Karpas-422 (cell line): Measurements from ENCODE around the gene LTN1. TPM values are rescaled to one million over a fixed set of nuclear protein-coding genes. Genes with fewer than 3 reads are reported as not detected.
"Not testable (repeated sequence)": the region's sequence is repeated elsewhere in the genome, so short reads cannot be mapped to it uniquely, and the experiment has no call there.

Source experiments
- DNase-seq: peaks from one replicate; pipeline ENCODE4 v3.0.0-alpha.2; 2015
- H2AFZ ChIP-seq: fragments of 200-600 bp; sonication (generic); 2 replicates; pipeline ENCODE4 v1.6.1; 2014; ENCODE audit warnings: antibody characterized with exemption, low read length, mixed read lengths
- H3K27ac ChIP-seq: fragments of 200-600 bp; sonication (generic); 2 replicates; pipeline ENCODE4 v1.5.1; 2014; ENCODE audit warnings: mild to moderate bottlenecking, low read length, moderate library complexity
- H3K27me3 ChIP-seq: fragments of 200-600 bp; sonication (generic); 2 replicates; pipeline ENCODE4 v1.6.1; 2014; ENCODE audit warnings: low read length, mixed read lengths
- H3K36me3 ChIP-seq: fragments of 200-600 bp; sonication (generic); 2 replicates; pipeline ENCODE4 v1.6.1; 2014; ENCODE audit warnings: low read length, mixed read lengths; ENCODE audit not compliant: insufficient read depth
- H3K4me1 ChIP-seq: fragments of 200-600 bp; sonication (generic); 2 replicates; pipeline ENCODE4 v1.6.1; 2014; ENCODE audit warnings: mild to moderate bottlenecking, low read length, mixed read lengths
- H3K4me2 ChIP-seq: fragments of 200-600 bp; sonication (generic); 2 replicates; pipeline ENCODE4 v1.6.1; 2014; ENCODE audit warnings: low read length, low read depth, mild to moderate bottlenecking; ENCODE audit not compliant: poor library complexity, severe bottlenecking
- H3K4me3 ChIP-seq: fragments of 200-600 bp; sonication (generic); 2 replicates; pipeline ENCODE4 v1.5.1; 2014; ENCODE audit warnings: mild to moderate bottlenecking, antibody characterized with exemption, low read length, mixed read lengths
- H3K79me2 ChIP-seq: fragments of 200-600 bp; sonication (generic); 2 replicates; pipeline ENCODE4 v1.6.1; 2014; ENCODE audit warnings: mild to moderate bottlenecking, low read length, mixed read lengths
- H3K9ac ChIP-seq: fragments of 200-600 bp; sonication (generic); 2 replicates; pipeline ENCODE4 v1.6.0; 2014; ENCODE audit warnings: low read length
- H3K9me2 ChIP-seq: fragments of 200-600 bp; sonication (generic), shearing (Covaris generic); replicated peaks from 2 replicates; pipeline ENCODE4 v1.6.0; 2014; ENCODE audit warnings: mild to moderate bottlenecking, low read length, moderate library complexity; ENCODE audit not compliant: insufficient read depth
- H3K9me3 ChIP-seq: fragments of 300-700, 200-600 bp; sonication (generic); 2 replicates; pipeline ENCODE4 v1.6.1; 2014; ENCODE audit warnings: low read length, mixed read lengths
- H4K20me1 ChIP-seq: fragments of 200-600 bp; sonication (generic); 2 replicates; pipeline ENCODE4 v1.6.1; 2014; ENCODE audit warnings: mild to moderate bottlenecking, antibody characterized with exemption, low read length, low read depth; ENCODE audit not compliant: insufficient read depth
- total RNA-seq: library from RNA; depleted of rRNA; stranded (reverse); fragments of >200 nt; shearing (Covaris generic); gene quantifications from 2 replicates; pipeline ENCODE4 v1.2.3, GENCODE V29; 2014; ENCODE audit warnings: low replicate concordance

Gene LTN1
- total RNA-seq, 1 experiment from 2014 or later: 48.9 TPM

- peak; percentile 99 for DNase-seq
- Histone ChIP-seq H3K4me2 (peak within 1 kb of the TSS; percentile 76), H3K79me2 (peaks cover 53% of the 10 kb centered on the region), H3K27ac (peak within 1 kb of the TSS; percentile 80), H3K4me3 (peak within 1 kb of the TSS; percentile 72), H3K36me3 (peaks cover 3% of the 10 kb centered on the region; the same call in 1 of the 2 replicates), H3K9me2 (no peaks in the 10 kb centered on the region), H4K20me1 (no peaks in the 10 kb centered on the region), H3K9ac (peak within 1 kb of the TSS; percentile 76), H2AFZ (peak within 1 kb of the TSS; percentile 74), H3K4me1 (peaks cover 35% of the 10 kb centered on the region), H3K27me3 (no peaks in the 10 kb centered on the region), H3K9me3 (no peaks in the 10 kb centered on the region)
These were observed 32.0 kb upstream of the LTN1 start, which contains the start of gene USP16 for GRCh38 chr21:29024474-29025327. TSS of gene USP16 (plus strand) at chr21:29024668. CDS start at chr21:29027914, 3,246 bp downstream.

GRCh38 chr21:29022166-29022565 is 29.5 kb upstream of the LTN1 start:
- no peaks in the 10 kb centered on the region for H3K27me3 ChIP-seq
- DNase-seq: no peak
- peaks cover 41% of the 10 kb centered on the region for H3K4me1 ChIP-seq
- peaks cover 56% of the 10 kb centered on the region for H3K79me2 ChIP-seq
- H2AFZ ChIP-seq: no peak overlapping the region
- H3K27ac ChIP-seq: no peak overlapping the region
- H3K9ac ChIP-seq: no peak overlapping the region
- no peaks in the 10 kb centered on the region for H4K20me1 ChIP-seq
- no peak overlapping the region for H3K4me3 ChIP-seq
- no peak overlapping the region for H3K4me2 ChIP-seq
- no peaks in the 10 kb centered on the region for H3K9me2 ChIP-seq
- no peaks in the 10 kb centered on the region for H3K9me3 ChIP-seq
- H3K36me3 ChIP-seq: no peaks in the 10 kb centered on the region; the same call in 1 of the 2 replicates

GRCh38 chr21:29018540-29018939 is 25.9 kb upstream of the LTN1 start:
- peaks cover 4% of the 10 kb centered on the region for H3K36me3 ChIP-seq
- H2AFZ ChIP-seq: no peak overlapping the region

GRCh38 chr21:29017639-29018237 is 25.1 kb upstream of the LTN1 start:
- Histone ChIP-seq H3K27me3 (no peaks in the 10 kb centered on the region), H3K9me2 (no peaks in the 10 kb centered on the region), H2AFZ (no peak overlapping the region), H3K9me3 (no peaks in the 10 kb centered on the region), H3K4me2 (peak overlapping the region; percentile 92), H4K20me1 (no peaks in the 10 kb centered on the region), H3K36me3 (peaks cover 4% of the 10 kb centered on the region), H3K9ac (peak overlapping the region; percentile 86), H3K4me1 (peaks cover 18% of the 10 kb centered on the region), H3K79me2 (peaks cover 58% of the 10 kb centered on the region), H3K4me3 (peak overlapping the region; percentile 83), H3K27ac (peak overlapping the region; percentile 68)
- peak; percentile 66 for DNase-seq

More at GRCh38 chr21:29018540-29018939, 25.9 kb upstream of the LTN1 start:
- H3K79me2 ChIP-seq: peaks cover 55% of the 10 kb centered on the region
- peaks cover 18% of the 10 kb centered on the region for H3K4me1 ChIP-seq
- H3K4me2 ChIP-seq: peak overlapping the region; percentile 92
- no peaks in the 10 kb centered on the region for H3K9me2 ChIP-seq
- no peaks in the 10 kb centered on the region for H3K27me3 ChIP-seq
- H4K20me1 ChIP-seq: no peaks in the 10 kb centered on the region
- peak; percentile 60 for DNase-seq
- H3K4me3 ChIP-seq: peak overlapping the region; percentile 83
- H3K9ac ChIP-seq: peak overlapping the region; percentile 86
- H3K9me3 ChIP-seq: no peaks in the 10 kb centered on the region
- peak overlapping the region; percentile 68 for H3K27ac ChIP-seq

GRCh38 chr21:29011236-29011635 is 18.6 kb upstream of the LTN1 start:
- H3K4me1 ChIP-seq, H3K9ac ChIP-seq, DNase-seq, H3K27ac ChIP-seq, H4K20me1 ChIP-seq, H2AFZ ChIP-seq, H3K9me2 ChIP-seq, H3K4me3 ChIP-seq, H3K9me3 ChIP-seq, H3K27me3 ChIP-seq, H3K4me2 ChIP-seq: not testable (repeated sequence)
- peaks cover 18% of the 10 kb centered on the region for H3K79me2 ChIP-seq
- H3K36me3 ChIP-seq: peaks cover 20% of the 10 kb centered on the region; the same call in 1 of the 2 replicates

GRCh38 chr21:29008367-29008766 is 15.7 kb upstream of the LTN1 start:
- DNase-seq: no peak
- no peak overlapping the region for H3K4me3 ChIP-seq
- H3K27ac ChIP-seq: no peak overlapping the region
- peaks cover 11% of the 10 kb centered on the region; the same call in 1 of the 2 replicates for H3K79me2 ChIP-seq
- H3K4me1 ChIP-seq: peaks cover 26% of the 10 kb centered on the region
- no peaks in the 10 kb centered on the region for H4K20me1 ChIP-seq
- H3K9ac ChIP-seq: no peak overlapping the region
- H3K4me2 ChIP-seq: no peak overlapping the region
- no peaks in the 10 kb centered on the region for H3K9me2 ChIP-seq
- no peaks in the 10 kb centered on the region for H3K9me3 ChIP-seq
- peaks cover 22% of the 10 kb centered on the region; the same call in 1 of the 2 replicates for H3K36me3 ChIP-seq
- no peak overlapping the region for H2AFZ ChIP-seq
- no peaks in the 10 kb centered on the region for H3K27me3 ChIP-seq

- no peak overlapping the region for H3K9ac ChIP-seq
- H3K27ac ChIP-seq: no peak overlapping the region
- H3K4me2 ChIP-seq: no peak overlapping the region
- no peaks in the 10 kb centered on the region for H3K9me2 ChIP-seq
- H3K27me3 ChIP-seq: no peaks in the 10 kb centered on the region
- H3K79me2 ChIP-seq: peaks cover 11% of the 10 kb centered on the region; the same call in 1 of the 2 replicates
- H3K4me1 ChIP-seq: peaks cover 26% of the 10 kb centered on the region
- no peaks in the 10 kb centered on the region for H3K9me3 ChIP-seq
- no peak overlapping the region for H2AFZ ChIP-seq
- H3K36me3 ChIP-seq: peaks cover 22% of the 10 kb centered on the region; the same call in 1 of the 2 replicates
- H3K4me3 ChIP-seq: no peak overlapping the region
- H4K20me1 ChIP-seq: no peaks in the 10 kb centered on the region
- no peak for DNase-seq
These were observed 15.1 kb upstream of the LTN1 start for GRCh38 chr21:29007810-29008209.

GRCh38 chr21:29007135-29007534 is 14.5 kb upstream of the LTN1 start:
- no peak overlapping the region for H3K27ac ChIP-seq
- H2AFZ ChIP-seq: no peak overlapping the region
- H4K20me1 ChIP-seq: no peaks in the 10 kb centered on the region
- H3K79me2 ChIP-seq: peaks cover 10% of the 10 kb centered on the region; the same call in 1 of the 2 replicates
- no peak for DNase-seq
- H3K4me2 ChIP-seq: no peak overlapping the region
- H3K9ac ChIP-seq: no peak overlapping the region
- peaks cover 29% of the 10 kb centered on the region for H3K4me1 ChIP-seq
- peaks cover 22% of the 10 kb centered on the region; the same call in 1 of the 2 replicates for H3K36me3 ChIP-seq
- H3K9me2 ChIP-seq: no peaks in the 10 kb centered on the region
- H3K9me3 ChIP-seq: no peaks in the 10 kb centered on the region
- no peak overlapping the region for H3K4me3 ChIP-seq
- no peaks in the 10 kb centered on the region for H3K27me3 ChIP-seq
